Activated T-helper 9 cell treated with anti-CD3 and anti-CD28 coated beads, Interleukin-2, amount 50 U/mL, for 16 hours (primary cell): Measurements from ENCODE around the gene TRIO.
"Not testable (repeated sequence)": the region's sequence is repeated elsewhere in the genome, so short reads cannot be mapped to it uniquely, and the experiment has no call there.

Source experiments
- DNase-seq: peaks from one replicate; pipeline ENCODE4 v3.0.0-alpha.2; 2020; ENCODE audit warnings: low read depth

Gene TRIO

GRCh38 chr5:14186059-14186830 lies 43.1 kb downstream of the TRIO start:
- no peak for DNase-seq

GRCh38 chr5:14187157-14187556 lies 44.0 kb downstream of the TRIO start:
- no peak for DNase-seq

DNA sequence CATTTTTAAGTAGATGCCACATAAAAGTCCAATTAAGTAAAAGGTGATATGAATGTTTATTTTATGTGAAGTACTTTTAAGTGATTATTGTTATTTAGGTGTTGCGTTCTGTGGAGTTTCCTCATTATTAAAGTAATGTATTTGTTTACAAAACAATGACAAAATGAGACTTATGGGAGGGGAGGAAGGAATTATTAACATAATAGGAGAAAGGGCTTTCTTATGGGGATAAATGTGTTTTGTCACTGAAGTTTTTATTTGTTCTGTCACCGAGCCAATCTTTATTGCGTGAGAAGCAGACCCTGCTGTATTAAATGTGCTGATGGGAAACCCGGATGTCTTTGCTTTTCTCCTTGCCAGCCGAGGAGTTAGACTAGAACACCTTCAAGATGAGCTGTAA lies 44.5 kb downstream of the TRIO start:
- no peak for DNase-seq

DNA sequence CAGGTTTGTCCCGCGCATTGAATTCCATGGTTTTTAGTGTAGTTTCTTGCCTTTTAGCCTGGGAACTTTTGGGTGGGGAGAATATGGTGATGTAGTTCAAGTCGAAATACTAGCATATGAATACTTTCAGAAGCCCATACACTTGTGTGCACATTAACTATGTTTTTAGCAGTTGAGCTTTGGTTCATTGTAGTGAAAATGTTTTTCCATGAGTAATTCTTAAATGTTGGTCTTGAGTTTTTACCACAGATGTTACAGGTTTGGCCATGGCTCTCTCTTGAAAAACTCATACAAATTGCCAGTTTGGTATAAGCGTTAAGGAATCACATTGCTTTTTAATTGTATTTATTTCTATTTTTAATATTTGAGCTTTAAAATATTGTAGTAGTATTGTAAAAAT lies 45.6 kb downstream of the TRIO start:
- DNase-seq: no peak

DNA sequence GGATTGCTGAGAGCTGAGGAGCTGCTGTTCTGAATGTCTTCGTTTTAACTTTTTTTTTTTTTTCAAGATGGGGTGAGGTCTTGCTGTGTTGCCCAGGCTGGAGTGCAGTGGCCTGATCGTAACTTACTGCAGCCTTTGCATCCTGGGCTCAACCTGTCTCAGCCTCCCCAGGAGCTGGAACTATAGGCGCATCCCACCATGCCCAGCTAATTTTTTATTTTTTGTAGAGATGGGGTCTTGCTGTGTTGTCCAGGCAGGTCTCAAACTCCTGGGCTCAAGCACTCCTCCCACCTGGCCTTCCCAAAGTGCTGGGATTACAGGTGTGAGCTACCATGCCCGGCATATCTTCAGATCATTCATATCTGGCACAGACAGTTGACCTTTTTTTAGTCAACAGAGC lies 46.5 kb downstream of the TRIO start:
- no peak for DNase-seq

DNA sequence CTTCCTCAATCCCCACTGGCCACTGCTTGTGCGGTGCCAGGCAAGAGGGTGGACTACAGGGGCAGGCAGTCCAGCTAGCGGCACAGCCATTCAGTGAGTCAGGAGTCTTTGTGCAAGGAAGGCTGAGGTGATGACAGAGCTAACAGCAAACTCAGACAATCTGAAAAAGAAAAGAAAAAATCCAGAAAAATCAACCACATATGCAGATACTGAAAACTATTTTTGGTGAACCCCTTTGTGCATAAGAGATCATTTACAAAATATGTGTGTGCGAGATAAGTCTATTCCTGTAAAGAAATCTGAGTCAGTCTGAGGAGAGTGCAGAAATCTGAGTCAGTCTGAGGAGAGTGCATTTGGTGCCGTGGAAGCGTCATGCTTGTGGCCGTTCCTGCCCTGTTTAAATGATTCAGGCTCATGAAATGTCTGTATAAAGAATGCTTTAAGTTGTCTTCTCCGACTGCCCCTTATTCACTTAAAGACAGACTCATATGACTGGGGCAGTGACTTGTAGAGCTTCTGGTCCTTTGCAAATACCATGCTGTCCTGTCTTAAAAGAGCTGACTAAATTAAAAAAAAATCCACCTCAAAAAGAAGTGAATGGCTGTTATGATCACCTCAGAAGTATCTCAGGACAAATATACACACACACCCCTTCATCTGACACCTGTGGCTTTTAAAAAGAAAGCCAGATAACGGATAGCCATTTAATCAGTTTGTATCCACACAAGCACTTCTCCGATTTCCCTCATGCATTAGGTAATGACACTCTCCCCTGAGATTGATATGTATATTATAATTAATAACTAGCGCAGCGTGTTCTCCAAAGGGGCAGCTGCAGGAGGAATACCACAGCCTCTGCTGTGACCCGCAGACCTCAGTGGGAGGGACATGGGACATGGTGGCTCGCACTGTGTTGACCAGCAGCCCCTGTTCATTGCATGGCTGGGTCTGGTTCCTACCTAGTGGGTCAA lies 47.3 kb downstream of the TRIO start:
- DNase-seq: no peak

DNA sequence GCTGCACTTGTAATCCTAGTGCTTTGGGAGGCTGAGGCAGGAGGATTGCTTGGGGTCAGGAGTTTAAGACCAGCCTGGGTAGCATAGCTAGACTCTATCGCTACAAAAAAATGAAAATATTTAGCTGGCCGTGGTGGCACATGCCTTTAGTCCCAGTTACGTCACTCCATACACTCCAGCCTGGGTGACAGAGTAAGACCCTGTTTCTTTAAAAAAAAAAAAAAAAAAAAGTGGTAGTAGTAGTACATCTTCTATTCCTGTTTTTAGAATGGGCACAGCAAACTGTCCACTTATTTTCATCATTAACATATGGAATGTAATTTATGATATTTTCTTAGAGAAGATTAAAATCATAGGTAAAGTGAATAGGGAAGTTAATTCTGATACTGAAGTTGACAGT lies 48.2 kb downstream of the TRIO start:
- no peak for DNase-seq

DNA sequence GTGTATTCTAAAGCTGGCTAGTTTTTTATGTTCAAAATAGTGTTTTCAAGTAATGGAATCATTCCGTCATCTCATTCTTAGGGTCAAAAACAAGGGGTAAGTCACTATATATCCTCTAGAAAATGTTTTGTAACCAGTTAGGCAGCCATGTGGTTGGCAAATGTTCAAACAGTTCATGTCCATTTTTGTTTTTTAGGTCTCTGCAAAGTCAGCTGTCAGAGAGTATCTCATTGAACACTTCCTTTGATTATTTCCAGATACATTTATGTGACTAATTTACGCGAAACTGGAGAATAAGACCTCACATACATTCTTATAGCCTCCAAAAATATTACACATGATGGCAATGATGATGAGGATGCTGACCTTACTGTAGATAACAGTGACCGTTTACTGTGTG lies 50.4 kb downstream of the TRIO start:
- DNase-seq: no peak

GRCh38 chr5:14195588-14195987 lies 52.4 kb downstream of the TRIO start:
- DNase-seq: no peak

- DNase-seq: no peak
Observed at GRCh38 chr5:14197056-14197455, 53.9 kb downstream of the TRIO start.

- no peak for DNase-seq
Observed at GRCh38 chr5:14199902-14200301, 56.8 kb downstream of the TRIO start.

- no peak for DNase-seq
Observed at GRCh38 chr5:14200312-14200990, 57.3 kb downstream of the TRIO start.

- no peak for DNase-seq
Observed at GRCh38 chr5:14201325-14202045, 58.3 kb downstream of the TRIO start.

DNA sequence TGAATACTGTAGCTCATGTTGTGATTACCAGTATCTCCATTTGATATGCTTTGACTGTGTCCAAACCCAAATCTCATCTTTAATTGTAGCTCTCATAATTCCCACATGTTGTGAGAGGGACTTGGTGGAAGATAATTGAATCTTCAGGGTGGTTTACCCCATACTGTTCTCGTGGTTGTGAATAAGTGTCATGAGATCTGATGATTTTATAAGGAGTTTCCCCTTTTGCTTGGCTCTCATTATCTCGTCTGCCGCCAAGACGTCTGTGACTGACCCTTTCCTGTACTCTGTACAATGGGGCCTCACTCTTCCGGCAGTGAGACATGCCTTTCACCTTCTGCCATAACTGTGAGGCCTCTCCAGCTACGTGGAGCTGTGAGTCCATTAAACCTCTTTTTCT lies 59.3 kb downstream of the TRIO start:
- DNase-seq: no peak

- DNase-seq: no peak
Observed at GRCh38 chr5:14204011-14204670, 61.0 kb downstream of the TRIO start.

- DNase-seq: no peak
Observed at GRCh38 chr5:14204785-14205321, 61.7 kb downstream of the TRIO start.

DNA sequence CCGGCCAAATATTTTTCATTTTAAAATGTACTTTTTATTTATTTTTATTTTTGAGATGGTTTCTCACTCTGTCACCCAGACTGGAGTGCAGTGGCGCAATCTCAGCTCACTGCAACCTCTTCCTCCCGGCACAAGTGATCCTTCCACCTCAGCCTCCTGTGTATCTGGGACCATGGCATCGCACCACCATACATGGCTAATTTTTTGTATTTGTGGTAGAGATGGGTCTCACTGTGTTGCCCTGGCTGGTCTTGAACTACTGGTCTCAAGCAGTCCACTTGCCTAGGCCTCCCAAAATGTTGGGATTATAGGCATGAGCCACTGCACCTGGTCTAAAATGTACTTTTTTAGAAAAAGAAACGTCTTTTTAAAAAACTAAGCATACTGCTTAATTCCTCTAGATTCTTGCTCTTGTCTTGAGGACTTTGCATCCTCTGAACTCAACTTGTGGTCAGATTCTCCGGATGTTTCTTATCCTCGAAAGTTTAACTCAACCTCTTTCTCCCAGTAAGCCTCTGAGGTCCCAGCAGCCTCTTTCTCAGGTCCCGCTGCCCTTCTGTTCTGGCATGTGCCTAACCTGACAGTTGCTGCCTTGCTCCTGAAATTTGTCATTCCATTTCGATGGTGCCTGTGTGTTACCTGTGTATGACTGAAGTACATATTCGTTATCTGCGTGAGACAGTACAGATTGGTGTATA lies 63.0 kb downstream of the TRIO start:
- DNase-seq: no peak

GRCh38 chr5:14207428-14207827 lies 64.3 kb downstream of the TRIO start:
- not testable (repeated sequence) for DNase-seq

DNA sequence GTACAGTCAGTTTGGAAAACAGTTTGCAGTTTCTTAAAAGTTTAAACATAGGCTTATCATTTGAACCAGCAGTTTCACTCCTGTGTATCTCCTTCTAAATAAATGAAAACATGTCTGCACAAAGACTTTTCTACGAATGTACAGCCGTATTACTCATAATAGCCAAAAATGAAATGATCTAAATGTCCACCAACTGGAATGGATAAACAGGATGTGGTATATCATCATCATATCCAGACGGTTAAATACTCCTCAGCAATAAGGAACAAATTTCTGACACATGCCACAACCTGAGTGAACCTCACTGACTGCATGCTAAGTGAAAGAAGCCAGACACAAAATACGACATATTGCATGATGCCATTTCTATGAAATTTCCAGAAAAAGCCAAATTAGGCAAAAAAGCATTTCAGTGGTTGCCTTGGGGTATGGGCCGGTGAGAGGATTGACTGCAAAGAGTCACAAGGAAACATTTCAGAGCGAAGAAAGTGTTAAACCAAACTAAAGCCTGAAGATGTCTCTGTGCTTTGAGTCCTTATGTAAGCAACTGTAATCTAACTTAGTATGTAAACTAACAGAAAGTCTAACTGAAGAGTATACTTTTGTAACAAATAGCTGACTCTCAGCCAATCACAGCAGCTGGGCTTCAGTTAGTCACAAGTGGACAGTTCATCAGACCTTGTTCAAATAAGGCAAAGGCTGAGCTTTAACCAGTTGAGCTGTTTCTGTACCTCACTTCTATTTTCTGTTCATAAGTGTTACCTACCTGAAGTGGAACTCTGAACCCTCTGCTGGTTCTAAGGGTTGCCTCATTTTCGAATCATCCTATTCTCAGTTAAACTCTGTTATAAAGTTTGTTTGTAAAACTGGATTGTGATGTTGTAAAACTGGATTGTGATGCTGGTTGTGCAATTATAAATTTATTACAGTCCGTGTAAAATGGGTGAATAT lies 65.2 kb downstream of the TRIO start:
- DNase-seq: no peak
